ENCODE data around the gene HMSD. TPM values are rescaled to one million over a fixed set of nuclear protein-coding genes. Genes with fewer than 3 reads are reported as not detected.

Gene HMSD
- total and polyA plus RNA-seq, 8 donors: 0.08 to 3.2 (median 0.33) TPM; not detected in 4

GRCh38 chr18:63962137-63962536 is 13.0 kb downstream of the HMSD start:
- H3K4me1 ChIP-seq: no peaks in the 10 kb centered on the region
- DNase-seq (no peak), ATAC-seq (no peak), FAIRE-seq (no peak)
- H3K27ac ChIP-seq: no peak overlapping the region
- TF ChIP-seq CTCF (IDR thresholded peaks at IDR 0.05): no peak
- WGBS, 2 donors: 28 to 31% methylated on average over 1 of the region's 1 CpG
- no peaks in the 10 kb centered on the region for H3K36me3 ChIP-seq
- H3K4me3 ChIP-seq: no peak overlapping the region
- H3K9me3 ChIP-seq: no peaks in the 10 kb centered on the region
- no peaks in the 10 kb centered on the region for H3K27me3 ChIP-seq
- intact Hi-C loops (cut with DNase I): no loop called here

- H3K27ac ChIP-seq: no peak overlapping the region
Observed at GRCh38 chr18:63963615-63964256, 14.6 kb downstream of the HMSD start.

GRCh38 chr18:63964908-63965307 is 15.8 kb downstream of the HMSD start:
- no peak for ATAC-seq
- peaks cover 0 to 7% (median 6%) of the 10 kb centered on the region in 3 donors for H3K4me1 ChIP-seq
- no peaks in the 10 kb centered on the region for H3K27me3 ChIP-seq
- intact Hi-C loops (cut with DNase I): no loop called here
- no peak overlapping the region for H3K4me3 ChIP-seq
- no peak overlapping the region for H3K27ac ChIP-seq
- FAIRE-seq: no peak
- H3K36me3 ChIP-seq: no peaks in the 10 kb centered on the region
- DNase-seq: no peak
- H3K9me3 ChIP-seq: no peaks in the 10 kb centered on the region
- TF ChIP-seq CTCF (IDR thresholded peaks at IDR 0.05): no peak

More at GRCh38 chr18:63963615-63964256, 14.6 kb downstream of the HMSD start:
- WGBS, 2 donors: 35% methylated on average over 1 of the region's 1 CpG
- H3K27me3 ChIP-seq: no peaks in the 10 kb centered on the region
- ATAC-seq (peak; percentile 73 to 98 (median 90)), FAIRE-seq (peak; percentile 71), DNase-seq (peak in 4 of 6 donors; percentile 28 to 59 (median 48))
- intact Hi-C loops (cut with DNase I): no loop called here
- H3K36me3 ChIP-seq: no peaks in the 10 kb centered on the region
- no peaks in the 10 kb centered on the region for H3K9me3 ChIP-seq
- peak; percentile 68 to 90 (median 79) for TF ChIP-seq CTCF (IDR thresholded peaks at IDR 0.05)
- H3K4me3 ChIP-seq: no peak overlapping the region
- no peaks in the 10 kb centered on the region for H3K4me1 ChIP-seq

GRCh38 chr18:63965716-63966330 is 16.7 kb downstream of the HMSD start:
- H3K27ac ChIP-seq: no peak overlapping the region
- DNase-seq (no peak), ATAC-seq (no peak), FAIRE-seq (no peak)
- TF ChIP-seq CTCF (IDR thresholded peaks at IDR 0.05): no peak
- no peaks in the 10 kb centered on the region for H3K9me3 ChIP-seq
- H3K36me3 ChIP-seq: no peaks in the 10 kb centered on the region
- intact Hi-C loops (cut with DNase I): no loop called here
- WGBS, 2 donors: 70 to 80% methylated on average over 5 of the region's 5 CpGs
- no peaks in the 10 kb centered on the region for H3K27me3 ChIP-seq
- H3K4me3 ChIP-seq: no peak overlapping the region
- H3K4me1 ChIP-seq: peaks cover 0 to 7% (median 6%) of the 10 kb centered on the region in 3 donors

Data from pancreas (tissue), 10 donors.